GM19397 (cell line): Measurements from ENCODE around the gene ZDHHC14.

Experiments used
- ATAC-seq: cut with Tn5 transposase; IDR thresholded peaks from one replicate; pipeline ENCODE4 v1.9.1; 2021; ENCODE audit warnings: mild to moderate bottlenecking, moderate library complexity; ENCODE audit not compliant: unreplicated experiment

The ZDHHC14 gene

GRCh38 chr6:157609556-157609955 lies 228.6 kb downstream of the ZDHHC14 start:
- ATAC-seq = no peak

DNA sequence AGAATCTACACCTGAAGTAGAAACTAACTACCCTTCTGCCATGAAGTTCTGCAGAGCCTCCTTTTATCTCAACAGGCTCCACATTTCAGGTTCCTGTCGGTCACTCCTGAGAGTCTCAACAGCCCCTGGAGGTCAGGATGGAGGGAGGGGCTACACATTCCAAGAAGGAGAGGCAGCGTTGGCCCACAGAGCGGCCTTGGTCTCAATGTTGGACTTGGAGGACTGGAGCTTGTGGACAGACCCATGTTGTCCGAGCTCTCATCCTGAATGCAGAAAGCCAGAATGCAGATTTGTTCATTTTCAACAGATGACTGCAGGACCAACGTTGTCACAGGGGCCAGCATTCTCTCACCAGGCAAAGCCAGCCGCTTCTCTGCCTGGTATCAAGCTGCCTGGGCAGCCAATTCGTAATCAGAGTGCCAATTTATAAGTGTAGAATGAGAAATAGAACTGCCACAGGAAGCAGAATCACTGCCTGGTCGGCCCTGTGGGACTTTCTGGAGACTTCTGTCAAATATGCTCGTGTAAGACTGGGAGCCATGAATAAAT lies 229.5 kb downstream of the ZDHHC14 start:
- no peak for ATAC-seq

DNA sequence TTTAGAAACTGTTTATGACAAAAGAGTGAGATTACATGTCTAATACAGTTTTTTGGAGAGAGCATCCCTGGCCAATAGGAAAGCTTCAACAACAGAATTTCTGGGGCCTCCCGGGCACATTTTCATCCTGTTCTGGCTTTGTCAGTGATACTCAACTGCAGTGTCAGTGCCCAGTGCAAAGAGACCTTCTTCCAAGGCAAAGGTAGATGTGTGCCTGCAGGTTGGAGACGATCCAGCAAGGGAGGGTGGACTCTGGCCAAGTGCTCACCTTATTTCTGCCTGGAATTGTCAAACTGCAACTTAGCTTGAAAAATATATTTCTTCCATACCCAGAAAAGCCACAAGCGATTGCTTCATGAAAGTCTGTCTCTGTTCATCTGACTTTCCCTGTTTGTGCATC lies 230.4 kb downstream of the ZDHHC14 start:
- ATAC-seq = no peak

DNA sequence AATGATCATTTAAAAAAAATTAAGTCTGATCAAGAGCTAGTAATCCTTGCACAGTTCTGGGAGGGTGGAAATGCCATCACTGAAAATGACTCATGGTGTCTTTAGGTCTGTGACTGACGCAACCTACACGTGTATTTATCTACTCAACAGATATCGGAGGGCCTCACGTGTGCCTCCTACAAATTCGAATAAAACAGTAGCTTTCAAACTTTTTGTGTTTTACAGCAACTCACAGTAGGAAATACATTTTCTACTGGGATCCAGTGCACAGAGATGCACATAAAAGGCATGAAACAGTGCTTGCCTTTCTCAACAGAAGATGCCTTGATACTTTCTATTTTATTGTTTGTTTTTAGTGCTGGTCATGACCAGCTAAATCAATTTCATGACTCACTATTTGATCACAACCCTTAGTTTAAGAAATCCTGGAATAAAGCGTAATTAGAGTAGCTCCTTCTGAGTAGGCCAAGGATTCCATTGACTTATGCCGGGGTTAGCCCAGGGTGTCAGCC lies 232.1 kb downstream of the ZDHHC14 start:
- ATAC-seq = no peak

DNA sequence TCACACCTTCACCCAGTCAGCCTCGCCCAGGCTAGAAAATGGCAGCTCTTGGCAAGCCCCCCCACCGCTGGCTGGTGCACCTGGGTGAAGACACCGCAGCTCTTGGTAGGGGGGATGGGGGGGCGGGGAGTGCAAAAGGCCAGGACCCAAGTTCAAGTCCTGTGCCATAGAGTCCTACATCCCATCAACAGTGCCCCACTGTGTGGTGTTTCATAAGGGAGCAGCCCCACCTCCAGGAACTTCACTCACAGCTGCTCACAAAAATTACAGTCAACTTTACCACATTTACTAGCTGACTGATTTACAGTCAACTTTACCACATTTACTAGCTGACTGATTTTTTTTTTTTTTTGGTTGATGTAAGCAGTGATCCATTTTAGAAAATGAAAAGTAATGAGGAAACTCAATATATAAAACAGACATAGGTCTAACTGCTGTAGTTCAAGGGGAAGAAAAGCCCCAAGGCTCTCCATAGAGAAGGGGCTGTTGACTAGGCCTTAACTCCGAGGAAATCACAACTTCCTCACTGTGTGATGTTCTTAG lies 233.1 kb downstream of the ZDHHC14 start:
- ATAC-seq = no peak

- no peak for ATAC-seq
These were observed 234.4 kb downstream of the ZDHHC14 start for GRCh38 chr6:157615420-157615769.

- ATAC-seq = no peak
These were observed 235.0 kb downstream of the ZDHHC14 start for GRCh38 chr6:157615951-157616350.

DNA sequence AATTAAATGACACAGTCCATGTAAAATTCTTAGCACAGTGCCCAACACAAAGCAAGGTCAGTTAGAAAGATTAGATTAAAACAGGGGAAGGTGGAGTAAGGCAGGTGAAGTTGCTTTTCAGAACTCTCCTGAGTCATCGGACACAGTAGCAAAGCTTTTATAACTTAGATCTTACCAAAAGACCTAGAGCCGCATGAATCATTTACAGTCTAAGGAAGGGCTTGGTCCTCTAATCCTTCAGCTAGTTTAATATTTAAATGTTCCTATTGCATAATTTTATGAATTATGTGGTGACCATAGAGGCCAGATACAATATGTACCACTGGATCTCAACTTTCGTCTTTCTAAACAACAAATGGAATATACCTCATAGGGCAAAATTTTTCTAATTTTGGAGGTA lies 240.0 kb downstream of the ZDHHC14 start:
- ATAC-seq = no peak

DNA sequence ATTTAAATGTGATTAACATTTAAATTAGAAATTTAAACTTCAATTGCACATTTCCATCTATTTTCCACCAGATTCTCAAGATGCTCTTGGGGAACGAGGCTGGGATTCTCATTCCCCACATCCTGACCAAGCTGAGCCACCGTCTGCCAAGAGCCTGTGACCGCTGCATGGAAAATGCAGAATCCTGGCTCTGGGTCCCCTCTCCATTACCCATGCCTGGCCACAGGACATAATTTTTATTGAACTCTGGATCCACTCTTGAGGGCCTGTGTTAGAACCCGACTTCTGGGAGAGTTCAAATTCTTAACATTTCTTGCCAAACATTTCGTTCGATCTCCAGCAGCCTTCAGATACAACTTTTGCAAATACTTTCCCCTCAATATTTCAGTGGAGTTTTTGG lies 240.4 kb downstream of the ZDHHC14 start:
- ATAC-seq = no peak

GRCh38 chr6:157622427-157622826 lies 241.4 kb downstream of the ZDHHC14 start:
- ATAC-seq = no peak

DNA sequence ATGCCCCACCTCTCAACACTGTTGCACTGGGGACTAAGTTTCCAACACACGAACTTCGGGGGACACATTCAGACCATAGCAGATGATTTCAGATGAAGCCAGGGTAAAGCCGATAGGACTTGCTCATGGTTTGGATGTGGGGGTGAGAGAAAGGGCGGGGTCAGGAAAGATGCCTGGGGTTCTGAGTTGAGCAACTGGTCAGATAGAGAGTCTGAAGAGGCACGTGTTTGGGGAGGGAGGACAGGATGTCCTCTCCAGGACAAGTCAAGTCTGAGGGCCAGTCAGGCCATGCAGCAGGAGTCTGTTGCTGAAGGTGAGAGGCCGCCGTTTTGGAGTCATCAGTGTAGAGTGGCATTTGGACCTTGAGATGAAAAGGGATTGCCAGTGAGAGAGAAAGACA lies 244.1 kb downstream of the ZDHHC14 start:
- no peak for ATAC-seq

- ATAC-seq = no peak
These were observed 244.8 kb downstream of the ZDHHC14 start for GRCh38 chr6:157625764-157626163.

DNA sequence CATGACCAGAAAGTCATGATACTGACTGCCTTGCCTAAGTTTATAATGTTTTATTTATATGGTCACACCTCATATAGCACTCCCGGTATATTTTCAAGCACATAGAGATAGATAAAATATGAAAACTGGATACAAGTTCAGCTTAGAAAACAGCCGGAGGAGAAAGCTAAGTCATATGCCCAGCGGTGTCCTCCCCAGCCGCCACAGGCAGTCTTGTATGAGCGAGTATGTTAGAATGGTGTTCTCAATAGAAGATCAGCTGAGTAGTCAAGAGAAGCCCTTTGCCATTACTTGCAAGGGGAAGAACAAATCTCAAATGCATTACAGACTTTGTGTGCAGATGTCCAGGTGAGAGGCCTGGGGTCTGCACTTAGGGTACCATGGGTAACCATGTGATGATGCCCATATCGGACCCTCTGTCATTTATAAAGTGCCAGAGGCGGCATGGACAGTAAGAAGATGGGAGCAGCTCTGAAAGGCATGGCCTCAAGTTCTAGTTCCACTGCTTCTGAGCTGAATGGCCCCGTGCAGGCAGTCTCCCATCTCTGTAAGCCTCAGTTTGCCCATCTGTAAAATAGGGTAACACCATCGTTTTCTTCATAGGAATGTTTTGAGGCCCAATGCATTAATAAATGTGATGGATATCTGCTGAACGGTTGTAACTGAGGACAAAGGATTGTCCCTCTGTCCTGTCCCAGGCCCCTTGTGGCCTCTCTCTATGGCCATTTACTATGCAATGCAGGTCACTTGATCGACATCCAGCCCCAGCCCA lies 246.4 kb downstream of the ZDHHC14 start:
- ATAC-seq = no peak

DNA sequence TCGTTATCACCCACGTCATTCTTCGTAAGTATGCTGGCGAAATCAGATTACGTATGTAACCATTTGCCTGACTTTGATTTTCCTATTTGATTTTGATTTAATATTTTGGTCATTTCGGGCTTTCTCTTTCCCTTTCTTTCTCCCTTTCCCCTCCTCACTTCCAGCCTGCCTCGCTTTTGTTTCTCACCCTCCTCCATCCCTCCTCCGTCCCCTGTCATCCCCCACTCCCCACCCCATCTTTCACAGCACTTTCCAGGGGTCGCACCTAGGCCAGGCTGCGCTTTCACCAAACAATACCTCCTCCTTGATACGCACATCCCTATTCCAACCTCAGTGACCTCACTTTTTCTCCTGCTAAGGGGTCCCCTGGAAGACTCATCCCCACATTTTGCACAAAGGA lies 247.5 kb downstream of the ZDHHC14 start:
- ATAC-seq = no peak

DNA sequence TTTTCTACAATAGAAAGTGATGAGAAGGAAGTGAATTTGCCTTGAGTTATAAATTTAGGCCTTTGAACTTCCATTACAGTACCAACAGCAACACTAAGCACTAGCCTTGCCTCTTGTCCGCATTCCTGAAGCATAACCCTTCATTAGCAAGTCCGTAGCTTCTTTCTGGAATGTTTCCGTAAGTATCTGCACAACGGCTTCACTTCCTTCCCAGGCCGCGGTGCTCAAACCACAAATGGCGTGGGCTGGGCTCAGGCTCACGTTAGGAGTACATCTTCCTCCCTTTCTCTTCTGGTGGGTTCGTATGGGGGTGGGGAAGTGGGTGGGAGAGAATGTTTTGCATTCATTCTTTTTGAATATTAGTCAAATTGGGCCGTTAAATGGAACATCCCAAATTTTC lies 248.2 kb downstream of the ZDHHC14 start:
- no peak for ATAC-seq

DNA sequence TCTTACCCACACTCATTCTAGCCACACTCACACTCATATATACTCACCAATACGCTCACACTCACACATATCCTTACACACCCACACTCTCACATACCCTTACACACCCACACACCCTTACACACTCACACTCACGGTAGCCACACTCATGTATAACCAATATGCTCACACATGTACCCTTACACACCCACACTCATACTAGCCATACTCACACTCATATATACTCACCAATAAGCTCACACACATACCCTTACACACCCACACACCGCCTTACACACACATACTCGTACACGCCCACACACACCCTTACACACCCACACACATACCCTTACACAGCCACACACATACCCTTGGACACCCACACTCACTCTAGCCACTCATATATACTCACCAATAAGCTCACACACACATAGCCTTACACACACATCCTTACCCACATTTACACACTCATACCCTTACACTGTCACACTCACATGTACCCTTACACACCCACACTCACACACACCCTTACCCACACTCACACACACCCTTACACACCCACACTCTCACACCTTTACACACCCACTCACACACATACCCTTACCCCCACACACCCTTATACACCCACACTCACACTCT lies 249.6 kb downstream of the ZDHHC14 start:
- ATAC-seq = no peak

GRCh38 chr6:157631412-157631811 lies 250.4 kb downstream of the ZDHHC14 start:
- no peak for ATAC-seq

DNA sequence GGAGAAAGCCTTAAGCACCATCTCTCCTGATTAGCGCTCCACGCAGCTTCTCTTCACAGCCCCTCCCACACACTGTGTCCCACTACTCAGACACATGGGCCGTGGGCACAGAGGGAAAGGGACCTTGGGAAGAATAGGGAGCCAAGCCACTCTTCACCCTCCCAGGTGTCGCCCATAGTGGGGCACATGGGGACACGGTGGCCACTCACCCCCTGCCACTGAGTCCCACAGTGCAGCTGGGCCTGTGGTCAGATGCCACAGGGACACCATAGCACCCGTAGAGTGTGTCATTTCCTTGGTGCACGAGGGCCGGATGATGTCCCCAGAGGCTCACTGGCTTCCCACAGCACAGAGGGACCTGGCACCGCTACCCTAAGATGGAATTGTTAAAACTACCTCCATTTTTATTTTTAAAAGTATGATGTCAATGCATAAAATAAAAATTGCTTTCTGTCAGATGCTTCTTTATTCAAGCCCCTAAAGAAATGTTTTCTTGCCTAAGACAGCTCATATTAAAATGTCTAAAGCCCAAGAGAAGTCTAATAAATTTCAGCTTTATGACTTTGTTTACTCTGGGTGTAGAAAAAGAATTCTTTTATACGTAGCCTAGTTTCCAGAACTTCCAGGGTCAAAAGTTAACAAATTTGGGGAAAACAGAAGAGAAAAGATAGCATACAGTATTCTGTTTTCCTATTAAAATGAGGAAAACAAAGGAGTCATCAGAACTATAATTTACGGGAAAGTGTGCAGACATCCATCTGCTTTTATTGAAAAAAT lies 251.0 kb downstream of the ZDHHC14 start:
- ATAC-seq = no peak

DNA sequence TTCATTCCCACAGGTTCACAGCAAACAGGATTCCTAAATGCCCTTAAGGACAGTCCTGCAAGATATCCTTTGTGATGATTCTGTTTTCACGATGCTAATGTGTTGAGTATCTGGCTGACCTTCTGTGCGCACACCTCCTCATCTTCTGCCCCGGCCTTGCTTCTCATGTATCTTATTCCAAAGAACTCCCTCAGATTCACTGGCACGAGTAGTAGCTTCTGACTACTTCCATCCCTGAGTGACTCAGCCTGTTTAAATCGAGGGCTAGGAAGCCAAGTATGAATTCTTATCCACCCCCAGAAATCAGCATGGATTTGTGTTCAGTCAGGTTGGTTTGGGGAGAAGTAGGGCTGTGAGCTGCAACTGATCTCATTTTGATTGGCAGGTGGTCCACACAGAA lies 251.8 kb downstream of the ZDHHC14 start:
- ATAC-seq = no peak

- ATAC-seq = no peak
These were observed 253.6 kb downstream of the ZDHHC14 start for GRCh38 chr6:157634546-157634945.
